OCI-LY7 (cell line): ENCODE measurements around the gene GOSR2.

ENCODE experiments used
- CTCF ChIP-seq: fragments of 200-600 bp; sonication (generic); conservative IDR thresholded peaks from 2 replicates; pipeline ENCODE4 v1.5.1; 2014; ENCODE audit warnings: mild to moderate bottlenecking, antibody characterized with exemption, low read length, moderate library complexity, mixed read lengths
- EZH2phosphoT487 ChIP-seq: fragments of 200-600 bp; sonication (generic); IDR thresholded peaks from 2 replicates; pipeline ENCODE4 v1.6.1; 2018; ENCODE audit warnings: low read depth, borderline replicate concordance, mild to moderate bottlenecking, mixed run types, antibody characterized with exemption, low read length, moderate library complexity, mixed read lengths

DNA sequence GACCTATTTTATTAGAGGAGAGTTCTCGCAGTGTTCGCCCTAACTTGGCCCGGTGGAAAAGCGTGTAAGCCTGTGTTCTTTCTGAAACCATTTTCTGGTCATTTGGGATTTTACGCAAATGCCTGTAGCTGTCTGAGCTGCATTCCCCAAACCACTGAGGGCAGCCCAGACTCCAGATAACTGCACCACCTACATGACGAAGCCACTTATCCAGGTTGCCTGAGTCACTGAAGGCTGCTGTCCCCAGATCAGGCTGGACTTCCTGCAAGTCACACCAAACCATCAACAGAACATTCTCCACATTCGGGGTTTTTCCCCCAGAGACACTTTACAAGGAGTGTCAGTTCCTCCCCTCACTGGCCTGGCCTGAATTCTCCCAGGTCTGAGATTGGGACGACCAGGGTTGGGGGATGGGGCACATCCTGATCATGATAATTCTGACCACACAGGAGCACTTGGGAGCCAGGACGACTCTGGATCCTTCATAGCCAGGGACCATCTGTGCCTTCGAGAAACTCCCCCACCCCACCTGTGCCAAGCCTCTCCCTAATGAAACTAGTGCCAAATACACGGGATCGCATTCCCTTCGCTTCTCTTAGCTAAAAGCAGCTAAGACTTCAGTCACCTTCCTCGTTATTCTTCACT lies 53.8 kb downstream of the GOSR2 start:
- TF ChIP-seq CTCF (no peak; the same call in 1 of the 2 replicates), EZH2phosphoT487 (no peak)
